HG03439 (cell line): ENCODE results near the gene WASHC4.
"Not testable (repeated sequence)": the region's sequence is repeated elsewhere in the genome, so short reads cannot be mapped to it uniquely, and the experiment has no call there.

ENCODE experiments used
- ATAC-seq: cut with Tn5 transposase; IDR thresholded peaks from one replicate; pipeline ENCODE4 v1.9.1; 2021; ENCODE audit warnings: mild to moderate bottlenecking, moderate library complexity; ENCODE audit not compliant: unreplicated experiment

Gene WASHC4

DNA sequence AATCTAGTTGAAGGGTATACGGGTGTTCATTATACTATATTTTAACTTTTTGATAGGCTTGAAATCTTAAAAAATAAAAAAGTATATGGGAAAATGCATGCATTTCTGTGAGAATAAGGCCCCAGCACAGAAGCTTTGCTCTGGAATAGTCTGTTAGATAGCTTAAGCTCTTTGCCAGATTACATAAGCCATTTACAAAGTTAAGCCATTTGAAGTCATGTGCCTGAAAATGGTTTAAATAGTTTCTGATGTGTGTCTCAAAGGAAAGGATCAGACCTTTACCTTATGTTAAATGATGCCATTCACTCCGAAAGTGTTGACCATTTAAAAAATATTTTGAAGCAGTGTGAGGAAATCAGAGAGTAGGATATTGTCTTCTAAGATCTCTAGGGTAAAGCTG lies 51.3 kb downstream of the WASHC4 start:
- ATAC-seq, result no peak

DNA sequence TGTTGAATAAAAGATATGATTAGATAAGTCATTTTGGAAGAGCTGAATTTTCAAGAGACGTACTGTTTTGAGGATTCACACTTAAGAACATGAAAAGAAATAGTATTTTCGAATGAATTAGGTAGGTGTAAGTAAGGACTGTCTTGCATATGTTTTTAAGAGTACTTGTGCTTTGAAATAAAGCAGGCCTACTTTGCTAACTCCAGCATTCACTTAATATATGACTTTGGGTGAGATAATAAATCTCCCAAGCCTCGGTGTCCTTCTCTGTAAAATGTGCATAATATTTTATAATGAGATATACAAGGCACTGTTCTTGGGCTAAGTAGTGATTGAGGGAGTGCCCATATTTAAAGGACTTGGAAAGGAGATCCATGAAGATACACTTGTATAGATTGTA lies 54.6 kb downstream of the WASHC4 start:
- ATAC-seq, result no peak

DNA sequence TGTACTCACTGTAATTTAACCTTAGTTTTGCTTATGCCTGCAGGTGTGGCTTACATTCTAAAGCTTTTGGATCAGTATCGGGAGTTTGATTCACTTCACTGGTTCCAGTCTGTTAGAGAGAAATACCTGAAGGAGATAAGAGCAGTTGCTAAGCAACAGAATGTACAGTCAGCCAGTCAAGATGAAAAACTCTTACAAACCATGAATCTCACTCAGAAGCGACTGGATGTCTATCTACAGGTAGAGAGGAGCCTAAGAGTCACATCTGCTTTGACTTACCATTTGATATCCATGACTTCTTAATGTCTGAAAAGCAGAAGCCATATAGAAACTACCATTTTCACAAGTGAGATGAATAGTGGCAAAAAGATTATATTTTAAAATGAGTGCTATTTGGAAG lies 56.5 kb downstream of the WASHC4 start:
- ATAC-seq, result no peak

DNA sequence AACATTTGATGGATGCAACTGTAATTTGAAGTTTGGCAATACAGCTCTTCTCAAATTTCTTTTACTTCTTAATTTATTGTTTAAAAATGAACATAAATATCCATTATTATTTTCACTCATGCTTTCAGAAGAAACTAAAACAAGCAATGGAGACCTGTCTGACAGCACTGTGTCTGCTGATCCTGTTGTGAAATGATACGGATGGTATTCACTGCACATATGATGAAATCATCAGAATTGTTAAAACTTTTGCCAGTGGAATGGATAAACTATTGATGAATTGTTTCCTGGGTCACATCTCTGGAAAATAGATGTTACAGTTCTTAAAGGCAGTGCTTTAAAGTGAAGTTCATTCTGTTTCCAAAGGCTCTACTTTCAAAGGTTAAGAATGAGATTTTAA lies 59.2 kb downstream of the WASHC4 start:
- ATAC-seq, result no peak

DNA sequence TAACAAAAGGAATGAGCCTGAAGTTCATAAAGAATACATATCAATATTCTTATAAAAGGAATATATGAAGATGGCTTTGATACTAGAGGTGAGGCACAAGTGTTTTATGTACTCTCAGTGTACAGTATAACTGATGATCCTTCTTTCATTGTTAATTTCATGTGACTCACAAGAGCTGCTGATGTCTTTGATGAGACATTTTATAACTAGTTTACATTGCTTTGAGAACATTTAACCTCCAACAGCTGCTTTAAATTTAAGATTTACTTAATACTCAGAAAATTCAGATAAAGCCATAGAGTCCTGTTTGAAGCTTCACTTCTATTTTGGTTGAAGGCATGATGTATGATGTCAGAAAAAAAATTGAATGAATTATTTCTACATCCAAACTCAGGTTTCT lies 59.8 kb downstream of the WASHC4 start:
- ATAC-seq, result no peak

DNA sequence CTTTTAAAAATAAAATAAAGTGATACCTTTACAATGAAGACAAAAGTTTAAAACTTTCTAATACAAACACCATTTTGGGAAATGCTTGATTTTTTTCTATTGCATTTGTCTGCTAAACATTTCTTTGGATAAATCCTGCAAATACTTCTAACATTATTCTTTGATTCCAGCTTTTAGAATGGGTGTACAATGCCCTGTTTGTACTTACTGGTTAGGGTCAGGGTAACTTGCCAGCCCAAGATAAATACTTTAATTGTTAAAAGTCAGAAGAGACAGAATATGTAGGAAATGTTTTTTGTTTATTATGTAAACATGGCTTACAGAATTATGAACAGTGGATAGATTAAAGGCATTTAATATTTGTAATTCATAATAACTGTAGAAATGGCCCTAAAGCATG lies 60.5 kb downstream of the WASHC4 start:
- no peak for ATAC-seq

DNA sequence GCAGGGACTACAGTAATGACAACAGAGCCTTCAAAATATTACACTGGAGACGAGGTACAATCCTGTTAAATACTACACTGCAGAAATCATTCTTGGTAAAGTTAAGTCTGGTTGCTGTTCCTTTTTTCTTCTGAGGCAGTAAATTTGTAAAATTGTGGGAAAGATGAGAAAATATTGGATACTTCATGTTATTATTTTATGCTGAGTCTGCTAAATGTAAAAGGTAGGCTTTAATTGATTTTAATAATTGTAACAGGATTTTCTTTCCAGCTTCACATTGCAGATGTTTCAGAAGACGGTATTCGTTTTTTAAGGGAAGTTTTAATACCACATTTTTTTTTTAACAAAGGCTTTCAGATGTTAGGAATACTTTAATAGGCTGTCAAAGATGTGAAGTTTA lies 62.6 kb downstream of the WASHC4 start:
- ATAC-seq, result no peak

DNA sequence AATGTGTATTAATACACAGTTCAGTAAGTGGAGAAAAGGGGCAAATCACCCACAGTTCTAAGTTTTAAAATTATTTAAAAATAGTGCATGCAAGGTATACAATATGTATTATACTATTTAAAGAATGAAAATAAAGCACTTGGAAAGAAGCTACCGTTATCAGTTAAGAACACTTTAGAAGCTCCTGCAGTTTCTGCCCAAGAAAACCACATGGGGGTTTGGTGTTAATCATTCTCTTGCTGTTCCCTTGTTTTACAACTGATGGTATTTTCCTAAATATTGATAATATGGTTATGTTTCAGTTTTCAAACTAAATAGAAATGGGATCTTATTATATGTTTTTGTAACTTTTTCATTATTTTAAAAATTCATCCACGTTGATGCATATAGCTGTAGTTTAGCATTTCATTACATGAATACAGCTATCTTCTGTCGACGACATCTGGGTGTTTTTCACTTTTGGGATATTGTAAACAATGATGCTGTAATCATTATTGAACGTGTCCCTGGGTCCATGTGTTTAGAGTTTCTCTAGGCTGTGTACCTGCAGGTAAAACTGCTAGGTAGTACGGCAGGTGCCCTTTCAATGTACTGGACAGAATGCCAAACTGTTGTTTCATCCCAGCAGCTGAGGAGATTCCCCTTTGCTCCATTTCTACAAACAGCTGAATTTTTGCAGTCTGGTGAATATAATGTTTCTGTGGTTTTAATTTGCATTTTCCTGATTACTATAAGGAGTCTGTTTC lies 64.3 kb downstream of the WASHC4 start:
- no peak for ATAC-seq

DNA sequence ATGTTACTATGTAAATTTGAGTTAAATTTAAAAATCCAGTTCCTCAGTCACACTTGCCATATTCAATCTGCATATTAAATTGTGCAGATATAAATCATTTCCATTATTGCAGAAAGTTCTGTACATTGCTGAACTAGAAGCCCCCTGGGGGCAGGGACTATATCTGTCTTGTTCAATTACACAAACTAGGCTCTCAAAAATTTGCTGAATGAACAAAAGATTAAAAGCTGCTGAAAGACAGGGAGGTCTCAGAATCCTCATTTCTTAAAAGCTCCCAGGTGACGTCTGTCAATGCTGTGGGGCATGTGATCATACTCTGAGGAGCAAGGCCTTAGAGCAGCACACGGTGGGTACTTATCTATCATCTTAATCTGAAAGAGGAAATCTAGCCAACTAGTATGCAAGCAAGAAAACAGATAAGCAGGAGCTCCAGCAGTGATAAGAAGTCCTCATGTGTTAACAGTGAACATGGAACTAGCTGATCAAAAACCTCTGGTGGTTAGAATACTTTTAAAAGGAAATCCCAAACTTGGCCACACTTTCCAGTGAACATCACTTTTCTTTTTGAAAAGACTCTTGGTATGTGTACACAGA lies 68.0 kb downstream of the WASHC4 start:
- no peak for ATAC-seq

DNA sequence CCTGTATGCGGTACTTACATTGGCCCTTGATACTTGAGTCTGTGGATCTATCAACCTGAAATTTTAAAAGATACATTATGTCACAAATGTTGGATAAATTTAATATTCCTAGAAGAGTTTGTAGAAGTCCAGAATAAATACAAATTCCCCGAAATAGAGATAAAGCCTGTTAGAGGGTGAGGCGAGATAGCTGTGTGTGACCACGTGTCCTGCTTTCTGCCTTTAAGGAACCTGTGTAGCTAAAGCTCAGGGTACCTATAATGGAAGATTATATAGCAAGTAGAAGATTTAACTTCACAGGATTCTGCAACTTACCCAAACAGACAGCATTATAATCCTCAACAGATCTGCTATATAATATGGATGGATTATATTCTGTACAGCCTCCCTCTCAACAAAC lies 69.7 kb downstream of the WASHC4 start:
- ATAC-seq, result no peak

DNA sequence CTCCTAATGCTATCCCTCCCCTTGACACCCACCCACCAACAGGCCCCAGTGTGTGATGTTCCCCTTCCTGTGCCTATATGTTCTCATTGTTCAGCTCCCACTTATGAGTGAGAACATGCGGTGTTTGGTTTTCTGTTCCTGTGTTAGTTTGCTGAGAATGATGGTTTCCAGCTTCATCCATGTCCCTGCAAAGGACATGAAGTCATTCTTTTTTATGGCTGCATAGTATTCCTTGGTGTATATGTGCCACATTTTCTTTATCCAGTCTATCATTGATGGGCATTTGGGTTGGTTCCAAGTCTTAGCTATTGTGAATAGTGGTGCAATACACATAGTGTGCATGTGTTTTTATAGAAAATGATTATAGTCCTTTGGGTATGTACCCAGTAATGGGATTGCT lies 71.6 kb downstream of the WASHC4 start:
- ATAC-seq, result not testable (repeated sequence)

DNA sequence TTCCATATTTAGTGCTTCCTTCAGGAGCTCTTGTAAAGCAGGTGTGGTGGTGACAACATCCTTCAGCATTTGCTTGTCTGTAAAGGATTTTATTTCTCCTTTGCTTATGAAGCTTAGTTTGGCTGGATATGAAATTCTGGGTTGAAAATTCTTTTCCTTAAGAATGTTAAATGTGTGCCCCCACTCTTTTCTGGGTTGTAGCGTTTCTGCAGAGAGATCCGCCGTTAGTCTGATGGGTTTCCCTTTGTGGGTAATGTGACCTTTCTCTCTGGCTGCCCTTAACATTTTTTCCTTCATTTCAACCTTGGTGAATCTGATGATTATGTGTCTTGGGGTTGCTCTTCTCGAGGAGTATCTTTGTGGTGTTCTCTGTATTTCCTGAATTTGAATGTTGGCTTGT lies 75.9 kb downstream of the WASHC4 start:
- not testable (repeated sequence) for ATAC-seq

DNA sequence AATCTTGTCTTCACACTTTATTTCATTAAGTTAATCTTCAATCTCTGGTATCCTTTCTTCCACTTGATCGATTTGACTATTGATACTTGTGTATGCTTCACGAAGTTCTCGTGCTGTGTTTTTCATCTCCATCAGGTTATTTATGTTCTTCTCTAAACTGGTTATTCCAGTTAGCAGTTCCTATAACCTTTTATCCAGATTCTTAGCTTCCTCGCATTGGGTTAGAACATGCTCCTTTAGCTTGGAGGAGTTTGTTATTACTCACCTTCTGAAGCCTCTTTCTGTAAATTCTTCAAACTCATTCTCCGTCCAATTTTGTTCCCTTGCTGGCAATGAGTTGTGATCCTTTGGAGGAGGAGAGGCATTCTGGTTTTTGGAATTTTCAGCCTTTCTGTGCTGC lies 76.4 kb downstream of the WASHC4 start:
- not testable (repeated sequence) for ATAC-seq

DNA sequence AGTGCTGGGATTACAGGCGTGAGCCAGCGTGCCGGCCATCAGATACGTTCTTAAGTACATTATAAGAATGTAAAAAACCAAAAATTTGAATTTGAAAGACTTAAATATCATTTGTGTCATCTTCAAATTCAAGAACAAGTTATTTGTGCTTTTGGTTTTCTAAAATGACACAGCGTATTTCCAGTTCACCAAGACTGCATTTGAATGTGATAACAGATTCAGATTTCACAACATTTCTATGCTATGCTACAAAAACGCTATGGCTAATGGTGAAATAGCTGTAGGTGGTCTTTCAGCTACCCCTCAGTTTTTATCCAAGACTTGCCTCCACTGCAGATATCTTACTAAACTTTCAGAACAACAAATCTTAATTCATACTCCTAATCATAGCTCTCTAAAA lies 81.8 kb downstream of the WASHC4 start:
- no peak for ATAC-seq

DNA sequence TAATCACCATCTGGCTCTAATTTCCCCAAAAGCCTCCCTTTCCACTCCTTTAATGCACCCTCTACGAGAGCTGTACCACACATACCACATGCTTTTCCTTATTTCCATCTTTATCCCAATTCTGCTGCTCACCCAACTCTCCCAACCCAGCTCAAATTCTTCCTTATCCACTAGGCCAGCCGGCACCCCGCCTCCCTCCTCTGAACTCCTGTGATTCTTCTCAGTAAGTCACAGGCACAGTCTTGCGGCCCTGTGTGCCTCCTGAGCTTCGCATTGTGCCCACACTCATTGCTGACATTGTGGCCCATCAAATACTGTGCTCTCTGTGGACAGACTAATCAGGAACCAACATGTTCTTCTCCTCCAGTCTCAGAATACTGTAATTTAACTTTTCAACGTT lies 83.0 kb downstream of the WASHC4 start:
- ATAC-seq, result no peak

DNA sequence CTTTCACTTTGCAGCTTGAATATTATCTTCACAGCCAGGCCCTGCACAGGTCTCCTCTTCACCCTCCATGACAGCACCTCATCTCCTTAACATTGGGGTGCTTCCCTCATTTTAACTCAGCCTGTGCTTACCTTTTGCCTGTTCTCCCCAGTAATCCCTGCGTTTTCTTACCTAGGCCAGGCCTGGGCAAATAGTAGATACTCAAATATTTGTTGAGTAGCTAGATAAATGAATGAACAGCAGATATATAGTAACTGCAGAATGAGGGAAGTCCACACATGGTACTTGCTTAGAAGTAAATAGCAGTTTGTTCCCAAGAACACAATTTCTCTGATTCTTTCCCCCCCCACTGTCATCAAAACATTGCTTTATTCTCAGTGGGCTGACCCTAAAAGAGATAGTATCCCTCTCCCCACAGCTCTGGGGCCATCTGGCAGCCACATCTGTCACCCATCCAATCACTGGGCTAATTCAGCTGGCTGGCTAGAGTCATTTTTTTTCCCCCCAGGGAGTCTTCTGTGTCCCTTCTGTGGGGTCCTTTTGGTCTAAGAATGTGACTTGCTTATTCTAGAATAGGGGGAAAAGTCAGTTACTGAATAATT lies 85.2 kb downstream of the WASHC4 start:
- no peak for ATAC-seq

DNA sequence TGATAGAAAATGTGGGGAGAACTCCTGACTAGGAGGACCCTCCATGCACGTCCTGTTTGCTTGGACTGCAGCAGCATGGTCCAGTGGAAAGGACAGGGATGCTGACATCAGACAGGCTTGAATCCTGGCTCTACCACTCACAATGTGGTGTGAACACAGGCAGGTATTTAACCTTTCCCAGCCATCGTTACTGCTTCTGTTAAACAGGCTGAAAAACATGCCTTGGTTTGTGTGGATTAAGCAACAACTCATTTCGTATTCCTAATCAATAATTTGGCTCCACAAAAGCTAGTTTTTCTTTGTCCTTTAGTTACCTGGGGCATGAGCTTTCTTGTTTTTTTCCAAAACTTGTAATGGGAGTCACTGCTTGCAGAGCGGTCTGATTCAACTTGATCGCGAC lies 87.4 kb downstream of the WASHC4 start:
- no peak for ATAC-seq

DNA sequence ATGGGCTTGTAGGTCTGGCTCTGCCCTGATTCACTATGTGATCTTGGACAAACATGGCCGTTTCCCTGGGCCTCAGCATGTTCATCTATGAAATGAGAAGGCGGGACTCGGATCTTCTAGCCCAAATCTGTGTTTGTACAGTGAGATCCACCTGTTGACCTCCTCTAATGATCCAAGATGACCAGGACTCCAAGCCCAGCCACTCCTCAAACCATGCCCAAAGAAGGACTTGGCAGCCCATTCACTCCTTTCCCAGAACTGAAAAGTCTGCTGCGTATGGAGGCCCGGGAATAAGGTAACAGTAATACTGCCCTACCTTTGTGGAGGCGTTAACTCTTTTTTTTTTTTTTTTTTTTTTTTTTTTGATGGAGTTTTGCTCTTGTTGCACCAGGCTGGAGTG lies 88.6 kb downstream of the WASHC4 start:
- ATAC-seq, result no peak

DNA sequence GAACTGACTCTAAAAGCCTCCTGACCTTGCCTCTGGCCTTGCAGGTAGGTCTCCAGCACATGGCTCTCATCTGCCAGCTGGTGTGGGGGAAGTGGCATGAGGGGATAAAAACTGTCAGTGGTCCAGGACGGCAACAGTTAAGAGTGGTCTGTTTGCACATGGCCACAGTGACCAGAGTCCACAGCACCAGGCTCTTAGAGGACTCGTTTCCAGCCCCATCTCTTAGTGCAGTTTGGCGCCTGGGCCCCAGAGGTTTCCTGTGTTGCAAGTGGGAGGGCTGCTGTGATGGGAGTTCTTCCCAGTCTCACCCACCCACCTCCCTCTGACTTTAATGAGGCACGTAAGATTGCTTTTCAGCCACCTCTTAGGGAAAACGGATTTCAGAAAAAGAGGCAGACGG lies 91.4 kb downstream of the WASHC4 start:
- ATAC-seq, result no peak

DNA sequence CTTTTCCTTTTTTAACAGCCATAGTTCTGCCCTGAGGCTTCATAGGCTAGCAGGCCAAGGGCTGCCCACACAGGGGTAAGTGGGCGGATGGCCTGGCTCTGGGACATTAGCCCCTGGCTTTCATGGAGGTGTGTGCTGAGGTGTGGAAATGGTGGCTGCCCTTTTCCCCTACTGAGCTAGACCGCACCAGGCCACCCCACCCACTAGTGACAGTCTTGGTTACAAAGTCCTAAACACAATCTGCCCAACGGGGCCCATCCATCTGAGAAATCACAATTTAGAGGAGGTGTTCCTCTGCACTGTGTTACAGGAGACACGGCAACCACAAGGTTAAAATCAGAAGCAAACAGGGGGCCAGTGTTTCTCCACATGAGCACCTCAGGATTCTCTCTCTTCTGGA lies 92.9 kb downstream of the WASHC4 start:
- no peak for ATAC-seq

DNA sequence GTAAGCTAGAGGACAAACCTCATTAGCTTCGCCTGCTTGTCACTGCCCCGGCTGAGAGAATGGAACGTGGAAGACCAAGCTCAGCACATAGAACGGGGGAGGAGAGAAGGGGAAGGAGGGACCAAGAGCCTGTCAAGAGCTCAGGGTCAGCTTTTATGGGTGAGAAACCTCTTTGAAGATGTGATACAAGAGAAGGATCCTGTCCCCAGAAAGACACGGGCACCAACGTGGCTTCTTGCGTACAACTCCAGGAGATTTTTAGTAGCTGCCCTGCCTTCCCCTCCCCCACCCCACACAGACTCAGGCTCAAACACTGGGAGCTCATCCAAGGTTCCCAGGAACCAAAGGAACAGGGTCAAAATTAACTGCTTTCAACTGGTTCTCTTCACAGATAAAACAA lies 93.8 kb downstream of the WASHC4 start:
- no peak for ATAC-seq

DNA sequence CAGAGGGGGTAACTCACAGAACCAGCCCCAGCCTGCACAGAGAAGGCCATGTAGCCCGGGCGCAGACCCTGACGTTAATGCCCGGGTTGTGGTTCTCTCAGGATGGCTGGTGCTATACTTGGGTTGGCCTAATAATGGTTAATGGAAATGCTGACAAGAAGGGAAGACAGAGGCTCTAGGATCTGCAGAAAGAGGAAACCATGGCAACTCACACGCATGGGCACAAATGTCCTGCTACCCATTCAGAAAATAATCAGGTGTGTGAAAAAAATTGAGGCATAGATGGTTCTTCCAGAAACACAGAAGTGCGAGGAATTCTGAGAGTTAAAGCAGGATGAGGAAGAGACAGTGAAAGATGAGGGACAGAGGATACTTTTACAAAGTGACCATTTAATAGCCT lies 94.7 kb downstream of the WASHC4 start:
- ATAC-seq, result no peak

DNA sequence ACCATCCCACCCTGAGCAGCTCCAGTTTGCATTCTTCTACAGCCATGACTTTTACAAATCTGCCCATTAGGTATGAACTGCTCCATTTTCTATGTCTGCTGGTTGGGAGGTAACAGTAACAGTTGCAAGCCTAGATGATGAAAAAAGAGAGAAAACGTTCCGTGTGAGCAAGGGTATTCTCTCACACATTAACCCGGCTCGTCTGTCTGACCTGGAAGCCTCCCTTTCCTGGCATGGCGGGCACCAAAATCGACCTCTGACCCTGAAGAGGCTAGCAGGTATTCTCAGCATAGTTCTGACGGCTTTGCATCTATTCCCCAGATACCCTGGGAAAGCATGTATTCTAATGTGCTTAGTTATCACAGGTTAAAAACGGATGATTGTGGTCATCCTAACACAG lies 96.6 kb downstream of the WASHC4 start:
- no peak for ATAC-seq
